Subcutaneous adipose tissue (tissue), 4 donors: ENCODE data around the gene TRIP10. TPM values are rescaled to one million over a fixed set of nuclear protein-coding genes. Genes with fewer than 3 reads are reported as not detected.

Source experiments
- total RNA-seq, 4 donors: library from RNA; depleted of rRNA; stranded (reverse); fragments of >200 nt; gene quantifications; one replicate each; pipeline ENCODE4 v1.1.0, GENCODE V29; 2016
- TF ChIP-seq, protein P1 (sequence below): fragments of 450-650 bp; IDR thresholded peaks from one replicate; pipeline ENCODE4 v1.5.1; 2016; ENCODE audit warnings: low read depth, mild to moderate bottlenecking, control low read depth, antibody characterized with exemption, moderate library complexity

The TRIP10 gene
- total RNA-seq, 4 donors from 2014 or later = 51.7 to 161 (median 82.4) TPM

DNA sequence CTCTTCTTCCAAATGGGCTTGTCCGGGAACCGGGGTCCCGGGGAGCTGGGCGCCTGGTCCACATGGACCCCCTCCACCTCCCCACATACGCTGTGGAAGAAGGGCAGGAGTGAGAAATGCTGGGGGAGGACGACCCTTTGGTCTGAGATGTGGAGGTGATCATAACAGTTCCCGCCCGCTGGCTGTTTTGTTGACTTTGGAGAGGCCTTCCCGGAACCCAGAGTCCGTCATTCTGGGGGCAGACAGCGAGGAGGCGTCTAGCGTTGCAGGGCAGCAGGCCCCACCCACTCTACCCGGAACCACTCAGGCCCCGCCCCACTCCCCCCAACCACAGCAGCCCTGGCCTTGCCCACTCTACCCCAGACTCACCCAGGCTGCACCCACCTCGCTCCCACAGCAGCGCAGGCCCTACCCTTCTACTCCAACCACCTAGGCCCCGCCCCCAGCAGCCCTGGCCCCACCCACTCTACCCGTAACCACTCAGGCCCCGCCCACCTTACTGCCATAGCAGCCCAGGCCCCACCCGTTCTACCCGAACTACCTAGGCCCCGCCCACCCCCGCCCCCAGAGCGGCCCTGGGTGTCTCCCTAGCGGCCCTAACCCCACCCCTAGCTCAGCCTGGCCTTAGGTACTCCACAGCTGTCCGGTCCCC, 9.2 kb upstream of the TRIP10 start:
- TF ChIP-seq, protein P1, sequence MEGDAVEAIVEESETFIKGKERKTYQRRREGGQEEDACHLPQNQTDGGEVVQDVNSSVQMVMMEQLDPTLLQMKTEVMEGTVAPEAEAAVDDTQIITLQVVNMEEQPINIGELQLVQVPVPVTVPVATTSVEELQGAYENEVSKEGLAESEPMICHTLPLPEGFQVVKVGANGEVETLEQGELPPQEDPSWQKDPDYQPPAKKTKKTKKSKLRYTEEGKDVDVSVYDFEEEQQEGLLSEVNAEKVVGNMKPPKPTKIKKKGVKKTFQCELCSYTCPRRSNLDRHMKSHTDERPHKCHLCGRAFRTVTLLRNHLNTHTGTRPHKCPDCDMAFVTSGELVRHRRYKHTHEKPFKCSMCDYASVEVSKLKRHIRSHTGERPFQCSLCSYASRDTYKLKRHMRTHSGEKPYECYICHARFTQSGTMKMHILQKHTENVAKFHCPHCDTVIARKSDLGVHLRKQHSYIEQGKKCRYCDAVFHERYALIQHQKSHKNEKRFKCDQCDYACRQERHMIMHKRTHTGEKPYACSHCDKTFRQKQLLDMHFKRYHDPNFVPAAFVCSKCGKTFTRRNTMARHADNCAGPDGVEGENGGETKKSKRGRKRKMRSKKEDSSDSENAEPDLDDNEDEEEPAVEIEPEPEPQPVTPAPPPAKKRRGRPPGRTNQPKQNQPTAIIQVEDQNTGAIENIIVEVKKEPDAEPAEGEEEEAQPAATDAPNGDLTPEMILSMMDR = no peak

DNA sequence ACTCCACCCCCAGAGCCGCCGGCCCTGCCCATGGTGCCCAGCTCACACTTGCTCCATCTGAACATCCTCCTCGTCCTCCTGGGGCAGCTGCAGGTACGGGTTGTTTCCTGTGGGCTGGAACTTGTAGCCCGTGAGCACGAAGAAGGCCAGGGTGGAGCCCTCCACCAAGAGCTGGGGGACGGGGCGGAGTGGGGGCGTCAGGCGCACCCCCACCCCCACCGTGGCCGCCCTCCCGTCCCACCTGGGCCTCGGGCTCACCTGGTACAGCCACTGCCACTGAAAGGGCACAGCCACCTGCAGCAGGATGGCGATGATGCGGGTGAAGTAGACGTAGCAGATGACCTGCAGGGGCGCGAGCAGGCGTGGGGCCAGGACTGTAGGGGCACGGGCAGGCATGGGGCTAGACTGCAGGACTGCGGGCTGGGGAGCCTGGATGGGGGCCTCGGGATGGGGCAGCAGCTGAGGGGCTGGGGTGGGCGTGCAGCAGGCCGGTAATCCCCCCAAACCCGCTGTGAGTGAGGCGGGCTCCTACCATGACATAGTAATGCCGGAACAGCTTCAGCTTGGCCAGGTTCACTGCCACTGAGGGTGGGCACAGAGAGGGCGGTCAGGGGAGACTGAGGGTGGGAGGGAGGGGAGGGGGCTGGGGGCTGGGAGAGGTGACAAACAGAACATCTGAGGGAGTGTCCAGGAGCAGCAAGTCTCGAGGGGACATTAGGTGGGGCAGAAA, 8.4 kb upstream of the TRIP10 start:
- TF ChIP-seq, protein P1 = no peak

GRCh38 chr19:6731822-6732221, 7.7 kb upstream of the TRIP10 start:
- TF ChIP-seq, protein P1 = no peak

DNA sequence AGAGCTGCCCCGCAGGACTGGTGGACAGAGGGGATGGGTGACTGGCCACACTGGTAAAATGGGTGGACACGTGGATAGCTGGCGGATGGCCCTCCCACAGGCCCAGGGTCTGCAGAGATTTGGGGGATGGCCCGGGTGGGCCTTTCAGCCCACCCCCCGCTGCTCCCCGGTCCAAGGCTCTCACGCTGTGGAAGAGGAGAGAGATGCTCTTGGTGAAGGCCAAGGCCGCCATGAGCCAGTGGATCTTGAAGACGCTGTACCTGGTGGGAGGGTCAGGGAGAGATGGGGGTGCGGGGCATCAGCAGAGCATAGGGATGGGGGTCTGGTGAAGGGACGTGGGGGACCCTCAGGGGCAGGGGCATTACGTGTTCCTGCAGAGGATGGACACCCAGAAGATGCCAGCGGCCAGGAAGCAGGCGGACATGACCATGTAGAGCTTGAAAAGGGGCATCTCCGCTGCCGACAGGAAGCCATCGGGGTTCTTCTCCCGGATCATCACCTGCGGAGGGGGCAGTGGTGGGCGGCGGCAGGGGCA, 6.6 kb upstream of the TRIP10 start:
- TF ChIP-seq, protein P1 = no peak

DNA sequence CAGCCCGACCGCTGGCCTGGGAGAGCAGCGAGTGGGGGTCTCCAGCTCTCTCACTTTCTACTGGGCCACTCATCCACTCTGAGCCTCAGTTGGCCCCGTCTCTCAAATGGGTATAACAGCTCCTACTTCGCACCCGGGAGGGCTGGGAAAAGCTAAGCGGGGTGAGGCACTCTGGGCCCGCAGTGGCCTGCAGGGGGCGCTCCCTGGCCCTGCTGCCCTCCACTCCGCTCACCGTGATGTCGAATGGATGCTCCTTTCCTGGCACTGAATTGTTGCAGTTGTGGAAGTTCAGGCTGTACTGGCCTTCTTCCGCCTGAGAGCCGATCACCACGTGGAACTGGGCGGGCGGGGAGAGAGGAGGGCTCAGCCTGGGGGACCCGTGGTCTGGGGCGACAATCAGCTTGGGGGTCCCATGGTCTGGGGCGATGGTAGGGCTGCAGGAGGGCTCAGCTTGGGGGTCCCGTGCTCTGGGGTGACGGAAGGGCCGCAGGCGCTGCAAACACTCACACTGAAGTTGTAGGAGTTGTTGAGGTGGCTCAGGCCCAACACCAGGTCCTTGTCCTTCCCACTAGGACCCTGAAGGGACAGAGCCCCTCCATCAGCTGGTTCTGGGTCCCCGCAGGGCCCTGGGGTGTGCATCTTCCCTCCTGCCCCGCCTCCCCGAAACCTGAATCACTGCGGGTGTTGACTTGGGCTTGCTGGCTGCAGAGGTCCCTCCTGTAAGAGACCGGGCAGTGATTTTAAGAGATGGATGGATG, 6.0 kb upstream of the TRIP10 start:
- TF ChIP-seq, protein P1 = no peak

DNA sequence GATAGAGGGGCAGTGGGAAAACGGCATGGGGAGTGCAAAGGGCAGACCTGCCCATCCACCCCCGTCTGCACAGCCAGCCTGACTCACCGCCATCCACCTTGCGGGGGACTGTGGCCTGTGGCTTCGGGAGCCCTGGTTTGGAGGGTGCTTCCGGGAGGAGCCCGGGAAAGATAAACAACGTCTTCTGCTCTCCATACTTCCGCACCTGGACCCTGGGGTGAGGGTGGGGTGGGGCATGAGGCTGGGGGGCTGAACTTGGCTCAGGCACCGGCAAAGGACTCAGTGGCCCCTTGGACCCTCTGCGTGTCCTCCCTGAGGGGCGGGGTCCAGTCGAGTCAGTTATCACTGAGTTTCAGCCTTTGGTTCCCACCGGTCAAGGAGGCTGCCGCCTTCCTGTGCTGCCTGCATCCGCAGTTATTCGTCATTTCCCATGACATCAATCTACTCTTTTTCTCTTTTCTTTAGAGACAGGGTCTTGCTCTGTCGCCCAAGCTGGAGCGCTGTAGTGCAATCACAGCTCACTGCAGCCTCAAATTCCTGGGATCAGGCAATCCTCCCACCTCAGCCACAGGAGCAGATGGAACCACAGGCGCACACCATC, 5.3 kb upstream of the TRIP10 start:
- TF ChIP-seq, protein P1 = no peak
